GM12878 (cell line): ENCODE data around the gene OGFOD3. TPM values are rescaled to one million over a fixed set of nuclear protein-coding genes. Genes with fewer than 3 reads are reported as not detected.

Experiments
- ATAC-seq: fragments of 200-7000 bp; cut with Tn5 transposase; 3 replicates; pipeline ENCODE4 v1.9.1; 2020; ENCODE audit warnings: mild to moderate bottlenecking, moderate library complexity
- BruUV-seq: library from RNA; stranded (reverse); fragments of 400-500 nt; replicated peaks from 2 replicates; lab custom pipeline; 2021; lab: Mats Ljungman, UMichigan
- CTCF ChIA-PET: fragments of 300-600 bp; sonication (Branson Sonifier 250); formaldehyde crosslinking; extraction: SDS; loops from one replicate; lab custom pipeline; 2021; ENCODE audit warnings: inconsistent platforms; lab: Yijun Ruan, JAX
- POLR2A ChIA-PET: fragments of 350-600 bp; formaldehyde crosslinking; extraction: SDS; loops from one replicate; lab custom pipeline; 2021; ENCODE audit warnings: inconsistent platforms; lab: Charles Lee
- RAD21 ChIA-PET: fragments of 300-600 bp; sonication (Branson Sonifier 250); formaldehyde crosslinking; loops from one replicate; lab custom pipeline; 2023; ENCODE audit warnings: antibody characterized with exemption; ENCODE audit not compliant: unreplicated experiment; lab: Charles Lee
- SMC1A ChIA-PET: fragments of 300-600 bp; sonication (Branson Sonifier 250); formaldehyde crosslinking; loops from one replicate; lab custom pipeline; 2023; ENCODE audit not compliant: unreplicated experiment, uncharacterized antibody; lab: Charles Lee
- DNase-seq: peaks from one replicate; pipeline ENCODE4 v3.0.0-alpha.2; 2011; ENCODE audit warnings: low read depth, low spot score
- FAIRE-seq: peaks from 3 replicates; lab custom pipeline; 2011; peaks lifted over from hg19 to GRCh38; lab: Jason Lieb, UNC
- H2AFZ ChIP-seq: 2 replicates; pipeline ENCODE4 v1.6.0; 2011; ENCODE audit warnings: low read depth, low read length, control low read depth; ENCODE audit not compliant: control insufficient read depth
- H3K27ac ChIP-seq: 2 replicates; pipeline ENCODE4 v1.5.1; 2011; ENCODE audit warnings: control low read depth; ENCODE audit not compliant: control insufficient read depth, insufficient read depth
- H3K27me3 ChIP-seq, 2 experiments: replicated peaks in 1 of 2; 2 replicates each; pipeline versions ENCODE4 v1.6.0 to v1.6.1; 2011; ENCODE audit warnings: low read length in 1 of 2; ENCODE audit not compliant: control insufficient read depth in 2 of 2, insufficient read depth in 2 of 2
- H3K36me3 ChIP-seq, 2 experiments: 2 replicates each; pipeline ENCODE4 v1.5.1; 2011; ENCODE audit warnings: low read length in 1 of 2; ENCODE audit not compliant: control insufficient read depth in 2 of 2, insufficient read depth in 2 of 2
- H3K4me1 ChIP-seq: 2 replicates; pipeline ENCODE4 v1.6.1; 2011; ENCODE audit warnings: mild to moderate bottlenecking, low read length, moderate library complexity, mixed read lengths; ENCODE audit not compliant: control insufficient read depth, insufficient read depth
- H3K4me2 ChIP-seq: 2 replicates; pipeline ENCODE4 v1.6.0; 2011; ENCODE audit warnings: control low read depth; ENCODE audit not compliant: control insufficient read depth, insufficient read depth
- H3K4me3 ChIP-seq: fragments of 200-600 bp; sonication (generic); 2 replicates; pipeline ENCODE4 v1.5.1; 2016
- H3K79me2 ChIP-seq: 2 replicates; pipeline ENCODE4 v1.6.0; 2011; ENCODE audit warnings: low read length; ENCODE audit not compliant: control insufficient read depth, insufficient read depth
- H3K9ac ChIP-seq: 2 replicates; pipeline ENCODE4 v1.8.0; 2011; ENCODE audit warnings: low read length, control low read depth, mixed read lengths; ENCODE audit not compliant: control insufficient read depth, insufficient read depth
- H3K9me3 ChIP-seq: replicated peaks from 3 replicates; pipeline ENCODE4 v1.5.1; 2011; ENCODE audit warnings: mild to moderate bottlenecking, low read length; ENCODE audit not compliant: control insufficient read depth, insufficient read depth
- H4K20me1 ChIP-seq: 2 replicates; pipeline ENCODE4 v1.6.0; 2011; ENCODE audit not compliant: control insufficient read depth, insufficient read depth
- CTCF ChIP-seq, 3 experiments: IDR thresholded peaks in 2 of 3; conservative IDR thresholded peaks in 1 of 3; 2 replicates each; pipeline ENCODE4 v1.5.1; 2011; ENCODE audit warnings: low read depth in 3 of 3, low read length in 3 of 3, mild to moderate bottlenecking in 3 of 3, control low read depth in 2 of 3, moderate library complexity in 2 of 3, inconsistent platforms in 1 of 3, mixed read lengths in 1 of 3; ENCODE audit not compliant: control insufficient read depth in 2 of 3, insufficient read depth in 1 of 3; ENCODE audit errors: extremely low read depth in 1 of 3
- RELB ChIP-seq: fragments of 450-650 bp; IDR thresholded peaks from 2 replicates; pipeline ENCODE4 v1.6.1; 2017; ENCODE audit warnings: low read depth, mild to moderate bottlenecking, moderate library complexity
- TCF7 ChIP-seq: IDR thresholded peaks from 2 replicates; pipeline ENCODE4 v1.6.1; 2014; ENCODE audit warnings: antibody characterized with exemption, borderline replicate concordance
- WGBS: methylation state at CpG from one replicate; pipeline ENCODE4 v1.1.6; 2016; ENCODE audit warnings: low lambda C conversion rate; ENCODE audit not compliant: insufficient replicate concordance, insufficient coverage; ENCODE audit errors: missing lambda C conversion rate; 5-methylcytosine and 5-hydroxymethylcytosine counted together
- in situ Hi-C: fragments of 300-500 bp; cut with MboI; formaldehyde crosslinking; loops from 9 replicates; pipeline ENCODE4 v1.14.3; 2018; ENCODE audit warnings: mixed read lengths
- intact Hi-C: fragments of 100-400 bp; cut with micrococcal nuclease; formaldehyde crosslinking; loops from one replicate; pipeline ENCODE4 v1.14.2; 2022; ENCODE audit not compliant: unreplicated experiment
- polyA plus RNA-seq, 11 experiments: library from polyadenylated mRNA; depleted of rRNA in 4 of 11; unstranded in 6 of 11; stranded (reverse) in 5 of 11; fragments of >200 nt; fragmentation: Nextera tagmentation in 4 of 11; fragmentation: Illumina TruSeq in 1 of 11; extraction: Ambion mirVana in 4 of 11; extraction: Trizol in 1 of 11; gene quantifications; 1 replicate in 1 of 11; 2 replicates in 10 of 11; pipeline versions ENCODE4 v1.2.1 to v1.2.3, GENCODE V29; 2011 to 2016; ENCODE audit warnings: inconsistent platforms in 2 of 11, missing spikeins in 2 of 11, low read depth in 1 of 11
- total RNA-seq, 4 experiments: library from RNA; depleted of rRNA in 3 of 4; stranded (reverse); fragments of >200 nt in 3 of 4; fragmentation: Illumina TruSeq in 1 of 4; extraction: Trizol in 1 of 4; gene quantifications; 2 replicates each; pipeline versions ENCODE4 v1.2.1 to v1.2.3, GENCODE V29; 2013 to 2021

The OGFOD3 gene
- total and polyA plus RNA-seq, 10 of the 15 experiments (the other 5 are each of a cell fraction or from before 2014, with no cell fraction given), result 0.48 to 28.4 (median 18.3) TPM

GRCh38 chr17:82419540-82419939 lies 1.2 kb upstream of the OGFOD3 start (continued):
- no peak for TF ChIP-seq RELB
- TF ChIP-seq, all 136 proteins: peak for 0

DNA sequence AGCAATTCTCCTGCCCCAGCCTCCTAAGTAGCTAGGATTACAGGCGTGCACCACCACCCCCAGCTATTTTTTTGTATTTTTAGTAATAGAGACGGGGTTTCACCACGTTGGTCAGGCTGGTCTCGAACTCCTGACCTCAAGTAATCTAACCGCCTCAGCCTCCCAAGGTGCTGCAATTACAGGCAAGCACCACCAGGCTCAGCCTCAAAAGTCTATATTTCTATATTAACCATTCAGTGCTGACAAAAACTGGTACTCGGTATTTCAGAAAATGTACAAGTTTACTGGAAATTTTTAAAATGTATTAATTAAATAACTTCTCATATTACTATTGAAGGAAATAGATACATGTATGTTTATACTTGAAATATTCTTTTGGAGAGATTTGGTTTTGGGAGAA lies 1.6 kb downstream of the OGFOD3 start:
- Histone ChIP-seq H3K27ac (no peak overlapping the region), H2AFZ (no peak overlapping the region), H3K27me3 (no peaks in the 10 kb centered on the region), H3K9ac (no peak overlapping the region), H3K36me3 (no peaks in the 10 kb centered on the region; a peak in 1 of 4 replicates), H3K9me3 (no peaks in the 10 kb centered on the region), H3K4me3 (no peak overlapping the region), H4K20me1 (peaks cover 5% of the 10 kb centered on the region), H3K4me2 (no peak overlapping the region), H3K4me1 (0 out of 2 replicates have a peak, but pooled peaks cover 5% of the 10 kb centered on the region), H3K79me2 (peaks cover 2% of the 10 kb centered on the region; the same call in 1 of the 2 replicates)
- WGBS, result 80% methylated on average over 6 of the region's 6 CpGs
- no peak for TF ChIP-seq TCF7
- peak in 1 of 3 experiments; percentile 18; a peak in 1 of 6 replicates for TF ChIP-seq CTCF (IDR thresholded peaks at IDR 0.05 in 2 of 3, conservative IDR thresholded peaks at IDR 0.05 in 1 of 3; ENCODE audit: control insufficient read depth in 2 of 3, extremely low read depth in 1 of 3, insufficient read depth in 1 of 3, low read depth in 3 of 3, low read length in 3 of 3)
- DNase-seq (no peak), FAIRE-seq (no peak), ATAC-seq (no peak)
- ChIA-PET RAD21 (interaction anchor here (0.7 to 1.5 kb wide), 3 partner anchors 64 to 71 kb away, joined by 3 to 5 read pairs (median 3); no protein-coding TSS in a partner anchor), CTCF (interaction anchor here (0.6 to 1.9 kb wide), 6 partner anchors 59 to 137 kb away, joined by 3 to 13 read pairs (median 5); no protein-coding TSS in a partner anchor), POLR2A (interaction anchor here (0.7 to 1.0 kb wide), 4 partner anchors 31 to 124 kb away, joined by 3 to 4 read pairs (median 3); no protein-coding TSS in a partner anchor), SMC1A (interaction anchor here (1.3 to 1.4 kb wide), 3 partner anchors 46 to 205 kb away, joined by 3 to 7 read pairs (median 3); no protein-coding TSS in a partner anchor)
- no TSS peak for BruUV-seq
- intact Hi-C loops (no loop called here), in situ Hi-C loops (no loop called here)
